ENCODE results near the gene CCDC40. TPM values are rescaled to one million over a fixed set of nuclear protein-coding genes. Genes with fewer than 3 reads are reported as not detected.
"Not testable (repeated sequence)": the region's sequence is repeated elsewhere in the genome, so short reads cannot be mapped to it uniquely, and the experiment has no call there.

The CCDC40 gene
- total and polyA plus RNA-seq, 4 donors: 6.9 to 34.6 (median 22.2) TPM

DNA sequence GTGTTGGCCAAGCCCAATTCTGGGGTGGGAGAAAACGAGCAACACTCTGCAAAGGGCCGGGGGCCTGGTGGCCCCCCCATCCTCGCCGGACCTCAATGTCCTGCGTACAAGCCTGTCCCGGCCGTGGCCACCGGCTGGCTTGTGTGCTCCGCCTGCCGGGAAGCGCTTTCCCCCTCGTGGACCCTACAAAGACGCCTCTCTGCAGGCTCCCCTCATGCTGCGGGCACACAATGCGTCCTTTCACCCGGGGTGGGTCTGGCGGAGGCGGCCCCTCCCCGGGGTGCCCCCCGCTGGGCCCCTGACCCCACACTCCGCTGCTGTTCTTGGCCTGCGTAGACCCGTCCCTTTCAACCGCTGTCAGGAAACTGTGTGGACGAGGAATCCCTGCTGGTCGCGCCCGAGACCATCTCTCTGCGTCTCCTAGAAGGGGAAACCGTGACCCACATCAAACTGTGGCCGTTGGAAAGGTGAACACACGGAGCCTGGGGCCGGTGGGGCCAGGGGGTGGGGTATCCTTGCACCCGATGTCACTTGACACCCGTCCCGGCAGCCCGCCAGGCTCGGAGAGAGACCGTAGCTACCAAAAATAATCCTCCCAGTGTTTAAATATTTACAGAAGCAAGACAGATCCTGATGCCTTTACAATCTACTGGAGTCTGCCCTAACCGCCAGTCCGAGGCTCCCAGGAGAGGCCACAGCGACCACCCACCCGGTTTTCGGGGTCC lies 44.4 kb upstream of the CCDC40 start:
- WGBS (ENCODE audit: insufficient coverage): 8% methylated on average over 44 of the region's 44 CpGs
- H3K4me3 ChIP-seq (ENCODE audit: low read depth, low read length): peak overlapping the region; percentile 35
- peak in 1 of 6 donors; percentile 79 for DNase-seq (ENCODE audit: low read depth in 4 of 6, low spot score in 6 of 6)
- H3K36me3 ChIP-seq (ENCODE audit: control insufficient read depth, insufficient read depth, low read length): no peaks in the 10 kb centered on the region
- no peaks in the 10 kb centered on the region for H3K9me3 ChIP-seq (ENCODE audit: control insufficient read depth, insufficient read depth, low read length)
- H3K27ac ChIP-seq (ENCODE audit: low read depth, low read length): peak overlapping the region; percentile 54
- no peaks in the 10 kb centered on the region for H3K27me3 ChIP-seq (ENCODE audit: control insufficient read depth, insufficient read depth, low read length)
- peaks cover 58% of the 10 kb centered on the region for H3K4me1 ChIP-seq (ENCODE audit: control insufficient read depth, insufficient read depth, low read length)

DNA sequence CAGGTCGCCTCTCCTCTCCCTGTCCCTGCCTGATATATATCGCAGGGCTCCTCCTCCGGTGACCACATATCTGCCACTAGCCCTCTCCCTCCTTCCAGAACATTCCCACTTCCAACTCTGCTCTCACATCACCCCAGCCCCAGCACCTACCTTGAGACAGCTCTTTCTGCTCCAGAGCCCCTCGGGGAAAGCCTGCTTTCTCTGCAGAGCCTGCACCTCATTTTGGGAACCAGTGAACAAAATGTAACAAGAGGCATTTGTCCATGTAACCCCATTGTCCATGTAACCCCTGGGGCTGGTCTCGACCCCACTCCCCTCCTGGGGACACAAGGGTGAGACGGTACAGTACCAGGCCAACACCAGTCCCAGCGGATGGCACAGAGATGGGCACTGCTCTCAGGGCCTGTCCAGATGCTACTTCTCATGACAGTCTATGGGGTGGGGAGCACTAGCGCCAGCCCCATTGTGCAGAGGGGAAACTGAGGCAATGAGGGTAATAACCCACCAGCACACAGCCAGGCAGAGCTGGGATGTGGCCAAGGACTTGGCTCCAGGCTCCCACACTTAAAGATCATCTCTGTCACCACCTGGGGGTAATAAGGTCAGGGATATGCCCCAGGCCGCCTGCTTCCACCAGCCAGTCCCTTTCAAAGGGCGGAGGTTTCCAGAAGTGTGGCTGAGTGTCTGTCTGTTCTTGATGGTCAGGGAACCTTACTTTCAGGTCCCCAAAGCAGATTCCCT lies 43.6 kb upstream of the CCDC40 start:
- Histone ChIP-seq H3K27me3 (ENCODE audit: control insufficient read depth, insufficient read depth, low read length) (no peaks in the 10 kb centered on the region), H3K36me3 (ENCODE audit: control insufficient read depth, insufficient read depth, low read length) (no peaks in the 10 kb centered on the region), H3K4me1 (ENCODE audit: control insufficient read depth, insufficient read depth, low read length) (peaks cover 51% of the 10 kb centered on the region), H3K27ac (ENCODE audit: low read depth, low read length) (peak overlapping the region; percentile 54), H3K9me3 (ENCODE audit: control insufficient read depth, insufficient read depth, low read length) (no peaks in the 10 kb centered on the region), H3K4me3 (ENCODE audit: low read depth, low read length) (no peak overlapping the region)
- DNase-seq (ENCODE audit: low read depth in 4 of 6, low spot score in 6 of 6): no peak
- 71% methylated on average over 7 of the region's 10 CpGs for WGBS (ENCODE audit: insufficient coverage)

DNA sequence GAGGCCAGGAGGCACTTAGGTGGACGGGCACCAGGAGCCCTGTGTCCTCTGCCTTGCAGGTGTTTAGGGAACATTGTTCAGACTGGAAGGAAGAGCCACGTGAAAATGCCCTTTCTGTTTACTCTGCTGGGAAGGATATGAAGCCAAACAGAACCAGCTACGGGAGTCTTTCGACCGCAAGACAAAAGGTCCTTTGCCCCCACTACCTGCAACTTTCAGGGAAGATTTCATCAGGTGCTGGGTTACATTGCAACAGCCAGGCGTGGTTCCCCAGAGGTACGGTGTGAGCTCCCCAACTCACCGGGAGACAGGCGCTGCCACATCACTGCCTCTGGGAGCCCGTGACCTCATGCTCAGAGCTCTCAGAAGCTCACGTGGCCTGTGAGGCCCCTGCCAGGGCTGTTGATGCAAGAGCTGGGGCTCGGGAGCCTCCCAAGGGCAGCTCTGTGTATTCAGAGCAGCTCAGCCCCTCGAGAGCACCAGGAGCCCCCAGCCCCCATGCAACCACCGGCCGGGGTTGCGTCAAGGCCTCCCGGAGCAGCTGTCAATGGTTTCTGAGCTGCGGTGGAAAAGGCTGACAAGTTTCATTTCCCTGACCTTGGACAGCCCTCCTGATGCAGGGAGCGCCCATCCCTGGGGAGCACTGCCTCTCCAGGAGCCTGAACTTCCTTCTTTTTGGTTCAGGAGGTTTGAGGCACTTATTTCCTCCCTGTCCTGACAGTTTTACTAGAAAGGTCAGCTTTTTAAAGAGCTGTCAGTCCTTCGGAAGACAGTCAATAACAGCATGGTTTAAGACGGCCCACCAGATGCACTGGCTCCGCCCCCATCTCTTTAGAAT lies 42.8 kb upstream of the CCDC40 start:
- WGBS (ENCODE audit: insufficient coverage): 51% methylated on average over 18 of the region's 22 CpGs
- DNase-seq (ENCODE audit: low read depth in 4 of 6, low spot score in 6 of 6): peak in 1 of 6 donors; percentile 60

DNA sequence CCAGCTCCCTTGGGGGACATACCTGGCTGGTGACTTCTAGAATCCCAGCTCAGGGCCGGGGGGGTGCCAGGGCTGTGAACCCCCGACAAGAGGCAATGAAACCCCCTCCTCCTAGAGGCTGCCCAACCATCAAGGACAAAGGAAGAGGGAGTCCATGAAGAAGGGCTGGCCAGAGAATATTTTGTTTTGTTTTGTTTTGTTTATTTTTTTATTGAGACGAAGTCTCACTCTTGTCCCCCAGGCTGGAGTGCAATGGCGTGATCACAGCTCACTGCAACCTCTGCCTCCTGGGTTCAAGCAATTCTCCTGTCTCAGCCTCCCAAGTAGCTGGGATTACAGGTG lies 42.2 kb upstream of the CCDC40 start:
- not testable (repeated sequence) for H3K36me3 ChIP-seq (ENCODE audit: control insufficient read depth, insufficient read depth, low read length); H3K27me3 ChIP-seq (ENCODE audit: control insufficient read depth, insufficient read depth, low read length); DNase-seq (ENCODE audit: low read depth in 4 of 6, low spot score in 6 of 6); H3K27ac ChIP-seq (ENCODE audit: low read depth, low read length); H3K4me3 ChIP-seq (ENCODE audit: low read depth, low read length); H3K9me3 ChIP-seq (ENCODE audit: control insufficient read depth, insufficient read depth, low read length)
- WGBS (ENCODE audit: insufficient coverage): 71% methylated on average over 1 of the region's 4 CpGs
- H3K4me1 ChIP-seq (ENCODE audit: control insufficient read depth, insufficient read depth, low read length): peaks cover 37% of the 10 kb centered on the region

More for the DNA sequence above, 42.8 kb upstream of the CCDC40 start:
- Histone ChIP-seq H3K27ac (ENCODE audit: low read depth, low read length) (no peak overlapping the region), H3K4me3 (ENCODE audit: low read depth, low read length) (no peak overlapping the region), H3K27me3 (ENCODE audit: control insufficient read depth, insufficient read depth, low read length) (no peaks in the 10 kb centered on the region), H3K36me3 (ENCODE audit: control insufficient read depth, insufficient read depth, low read length) (no peaks in the 10 kb centered on the region), H3K4me1 (ENCODE audit: control insufficient read depth, insufficient read depth, low read length) (peaks cover 43% of the 10 kb centered on the region), H3K9me3 (ENCODE audit: control insufficient read depth, insufficient read depth, low read length) (no peaks in the 10 kb centered on the region)

DNA sequence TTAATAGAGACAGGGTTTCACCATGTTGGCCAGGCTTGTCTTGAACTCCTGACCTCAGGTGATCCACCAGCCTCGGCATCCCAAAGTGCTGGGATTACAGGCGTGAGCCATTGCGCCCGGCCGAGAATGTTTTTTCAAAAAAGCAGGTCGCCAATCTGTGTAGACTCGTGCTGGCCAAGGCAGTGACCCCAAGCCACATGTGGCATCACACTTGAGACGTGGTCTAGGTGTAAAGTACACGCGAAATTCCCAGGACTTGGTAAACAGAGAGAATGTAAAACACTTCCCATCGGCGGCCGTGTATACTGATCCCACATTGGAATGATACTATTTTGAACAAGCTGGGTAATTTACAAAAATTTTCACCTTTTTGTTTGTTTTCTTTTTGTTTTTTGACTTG lies 41.8 kb upstream of the CCDC40 start:
- Histone ChIP-seq H3K4me3 (ENCODE audit: low read depth, low read length) (no peak overlapping the region), H3K36me3 (ENCODE audit: control insufficient read depth, insufficient read depth, low read length) (no peaks in the 10 kb centered on the region), H3K27ac (ENCODE audit: low read depth, low read length) (no peak overlapping the region), H3K9me3 (ENCODE audit: control insufficient read depth, insufficient read depth, low read length) (no peaks in the 10 kb centered on the region), H3K27me3 (ENCODE audit: control insufficient read depth, insufficient read depth, low read length) (no peaks in the 10 kb centered on the region), H3K4me1 (ENCODE audit: control insufficient read depth, insufficient read depth, low read length) (peaks cover 35% of the 10 kb centered on the region)
- WGBS (ENCODE audit: insufficient coverage): 96% methylated on average over 8 of the region's 13 CpGs
- no peak for DNase-seq (ENCODE audit: low read depth in 4 of 6, low spot score in 6 of 6)

DNA sequence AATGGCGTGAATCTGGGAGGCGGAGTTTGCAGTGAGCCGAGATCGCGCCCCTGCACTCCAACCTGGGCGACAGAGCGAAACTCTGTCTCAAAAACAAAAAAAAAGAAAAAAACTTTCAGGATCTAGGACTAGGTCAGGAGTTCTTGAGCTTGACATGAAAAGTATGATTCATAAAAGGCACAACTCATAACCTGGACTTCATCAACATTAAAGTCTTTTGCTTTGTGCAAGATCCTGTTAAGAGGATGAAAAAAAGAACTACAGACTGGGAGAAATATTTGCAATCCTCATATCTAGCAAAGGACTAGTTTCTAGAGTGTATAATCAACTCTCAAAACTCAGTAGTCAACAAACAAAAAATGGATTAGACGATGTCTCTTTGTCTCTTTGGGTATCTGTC lies 40.7 kb upstream of the CCDC40 start:
- Histone ChIP-seq H3K4me3 (ENCODE audit: low read depth, low read length) (no peak overlapping the region), H3K36me3 (ENCODE audit: control insufficient read depth, insufficient read depth, low read length) (peaks cover under 1% of the 10 kb centered on the region), H3K9me3 (ENCODE audit: control insufficient read depth, insufficient read depth, low read length) (no peaks in the 10 kb centered on the region), H3K27ac (ENCODE audit: low read depth, low read length) (no peak overlapping the region), H3K27me3 (ENCODE audit: control insufficient read depth, insufficient read depth, low read length) (no peaks in the 10 kb centered on the region), H3K4me1 (ENCODE audit: control insufficient read depth, insufficient read depth, low read length) (peaks cover 39% of the 10 kb centered on the region)
- no peak for DNase-seq (ENCODE audit: low read depth in 4 of 6, low spot score in 6 of 6)
- 100% methylated on average over 2 of the region's 8 CpGs for WGBS (ENCODE audit: insufficient coverage)

DNA sequence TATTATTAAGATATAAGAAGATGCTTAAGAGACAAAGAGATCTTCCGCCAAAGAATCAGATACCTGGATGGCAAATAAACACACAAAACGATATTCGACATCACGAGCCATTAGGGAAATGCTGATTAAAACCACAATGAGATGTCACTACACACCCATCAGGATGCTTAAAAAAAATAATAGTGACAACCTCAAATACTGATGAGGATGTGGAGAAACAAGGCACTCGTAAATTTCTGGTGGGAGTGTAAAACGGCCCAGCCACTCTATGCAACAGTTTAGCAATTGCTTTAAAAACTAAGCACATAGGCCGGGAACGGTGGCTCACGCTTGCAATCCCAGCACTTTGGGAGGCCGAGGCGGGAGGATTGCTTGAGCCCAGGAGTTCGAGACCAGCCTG lies 40.2 kb upstream of the CCDC40 start:
- WGBS (ENCODE audit: insufficient coverage): 91% methylated on average over 8 of the region's 12 CpGs

DNA sequence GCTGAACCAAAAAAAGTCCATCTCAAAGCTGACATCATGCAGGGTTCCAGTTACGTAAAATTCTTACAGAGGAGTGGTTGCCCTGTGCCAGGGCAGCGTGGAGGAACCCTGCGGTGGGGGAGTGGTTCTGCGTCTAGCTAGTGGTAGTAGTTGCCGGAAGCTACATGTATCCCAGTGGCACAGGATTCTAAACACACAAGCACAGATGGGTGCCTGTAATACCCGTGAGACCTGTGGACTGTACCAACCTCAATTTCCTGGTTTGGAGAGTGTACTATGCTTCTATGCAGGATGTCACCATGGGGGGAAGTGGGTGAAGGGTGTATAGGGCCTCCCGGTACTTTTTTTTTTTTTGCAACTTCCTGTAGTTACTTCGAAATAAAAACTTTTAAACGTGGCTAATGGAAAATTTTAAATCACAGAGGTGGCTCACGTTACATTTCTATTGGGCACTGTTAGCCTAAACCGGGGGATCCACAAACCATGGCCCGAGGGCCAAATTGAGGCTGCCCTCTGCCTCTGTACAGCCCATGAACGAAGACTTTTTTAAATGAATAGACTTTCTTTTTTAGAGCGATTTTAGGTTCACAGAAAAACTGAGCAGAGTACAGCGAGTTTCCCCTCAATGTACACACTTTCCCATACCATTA lies 39.3 kb upstream of the CCDC40 start:
- Histone ChIP-seq H3K27ac (ENCODE audit: low read depth, low read length) (no peak overlapping the region), H3K36me3 (ENCODE audit: control insufficient read depth, insufficient read depth, low read length) (peaks cover 7% of the 10 kb centered on the region)
- WGBS (ENCODE audit: insufficient coverage): 88% methylated on average over 13 of the region's 15 CpGs

More for the DNA sequence above, 40.2 kb upstream of the CCDC40 start:
- H3K27me3 ChIP-seq (ENCODE audit: control insufficient read depth, insufficient read depth, low read length): no peaks in the 10 kb centered on the region
- no peak overlapping the region for H3K4me3 ChIP-seq (ENCODE audit: low read depth, low read length)
- no peaks in the 10 kb centered on the region for H3K9me3 ChIP-seq (ENCODE audit: control insufficient read depth, insufficient read depth, low read length)
- no peak overlapping the region for H3K27ac ChIP-seq (ENCODE audit: low read depth, low read length)
- H3K36me3 ChIP-seq (ENCODE audit: control insufficient read depth, insufficient read depth, low read length): peaks cover 5% of the 10 kb centered on the region
- DNase-seq (ENCODE audit: low read depth in 4 of 6, low spot score in 6 of 6): no peak
- peaks cover 39% of the 10 kb centered on the region for H3K4me1 ChIP-seq (ENCODE audit: control insufficient read depth, insufficient read depth, low read length)

DNA sequence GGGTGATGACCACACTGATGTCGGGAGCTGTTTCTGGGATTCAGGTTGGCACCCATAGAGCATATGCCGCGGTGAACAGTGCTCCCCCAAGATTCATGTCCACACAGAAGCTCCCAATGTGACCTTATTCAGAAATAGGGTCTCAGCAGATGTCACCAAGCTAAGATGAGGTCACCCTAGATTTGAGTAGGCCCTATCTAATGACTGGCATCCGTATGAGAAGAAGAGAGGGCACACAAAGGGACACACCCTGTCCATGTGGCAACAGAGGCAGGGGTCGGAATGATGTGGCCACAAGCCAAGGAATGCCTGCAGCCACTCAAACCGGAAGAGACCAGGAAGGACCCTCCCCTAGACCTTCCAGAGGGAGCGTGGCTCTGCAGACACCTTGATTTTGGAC lies 36.3 kb upstream of the CCDC40 start:
- Histone ChIP-seq H3K27me3 (ENCODE audit: control insufficient read depth, insufficient read depth, low read length) (no peaks in the 10 kb centered on the region), H3K4me1 (ENCODE audit: control insufficient read depth, insufficient read depth, low read length) (peaks cover 30% of the 10 kb centered on the region), H3K36me3 (ENCODE audit: control insufficient read depth, insufficient read depth, low read length) (peaks cover 33% of the 10 kb centered on the region), H3K9me3 (ENCODE audit: control insufficient read depth, insufficient read depth, low read length) (no peaks in the 10 kb centered on the region), H3K4me3 (ENCODE audit: low read depth, low read length) (no peak overlapping the region), H3K27ac (ENCODE audit: low read depth, low read length) (no peak overlapping the region)
- no peak for DNase-seq (ENCODE audit: low read depth in 4 of 6, low spot score in 6 of 6)
- 91% methylated on average over 7 of the region's 7 CpGs for WGBS (ENCODE audit: insufficient coverage)

More for the DNA sequence above, 39.3 kb upstream of the CCDC40 start:
- no peaks in the 10 kb centered on the region for H3K27me3 ChIP-seq (ENCODE audit: control insufficient read depth, insufficient read depth, low read length)
- no peak for DNase-seq (ENCODE audit: low read depth in 4 of 6, low spot score in 6 of 6)
- H3K4me1 ChIP-seq (ENCODE audit: control insufficient read depth, insufficient read depth, low read length): peaks cover 41% of the 10 kb centered on the region
- no peak overlapping the region for H3K4me3 ChIP-seq (ENCODE audit: low read depth, low read length)
- H3K9me3 ChIP-seq (ENCODE audit: control insufficient read depth, insufficient read depth, low read length): no peaks in the 10 kb centered on the region
